Ammon's horn (tissue), 1 donor: ENCODE results near the gene ZNF24.

Experiments
- DNase-seq: peaks from one replicate; pipeline ENCODE4 v3.0.0-alpha.2; 2016; ENCODE audit warnings: low spot score

The ZNF24 gene

DNA sequence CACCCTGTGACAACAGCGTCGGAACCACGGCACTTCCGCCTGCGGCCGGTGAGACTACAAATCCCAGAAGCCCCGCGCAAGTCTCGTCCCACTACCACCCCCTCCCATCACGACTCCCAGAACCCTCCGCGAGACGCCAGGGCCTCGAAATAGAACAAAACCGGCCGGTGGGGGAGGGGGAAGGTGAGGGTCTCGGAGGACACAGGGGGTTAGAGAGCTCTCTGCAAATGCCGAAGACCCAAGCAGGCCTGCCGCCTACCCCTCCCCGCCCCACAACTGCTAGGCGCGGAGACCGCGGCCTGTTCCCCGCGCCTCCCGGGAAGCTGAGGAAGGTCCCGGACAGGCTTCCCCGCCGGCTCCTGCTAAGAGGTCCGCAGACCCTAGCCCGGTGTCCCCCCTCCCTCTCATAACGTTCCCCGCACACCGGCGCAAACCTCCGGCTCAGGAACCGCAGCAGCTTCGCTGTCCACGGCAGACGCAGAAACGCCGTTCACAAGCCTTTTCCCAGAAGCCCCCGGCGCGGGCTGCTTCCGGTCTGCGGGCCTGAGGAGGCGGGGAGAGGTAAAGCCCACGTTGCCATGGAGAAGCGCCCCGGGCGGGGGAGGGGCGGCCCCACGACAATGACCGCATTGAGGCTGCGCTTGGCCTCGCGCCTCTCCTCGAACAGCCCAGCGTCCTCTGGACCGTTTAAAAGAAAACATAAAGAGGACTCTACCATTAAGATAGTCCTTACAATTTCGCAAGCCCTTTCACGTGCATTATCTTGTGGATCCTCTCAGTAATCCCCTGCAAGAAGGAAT is at the start of gene ZNF24:
ZNF24 (minus strand) TSS at position 485 of the 800 bp plus-strand sequence. CDS start 3,770 bp downstream, outside the sequence.
- peak; percentile 96 for DNase-seq

DNA sequence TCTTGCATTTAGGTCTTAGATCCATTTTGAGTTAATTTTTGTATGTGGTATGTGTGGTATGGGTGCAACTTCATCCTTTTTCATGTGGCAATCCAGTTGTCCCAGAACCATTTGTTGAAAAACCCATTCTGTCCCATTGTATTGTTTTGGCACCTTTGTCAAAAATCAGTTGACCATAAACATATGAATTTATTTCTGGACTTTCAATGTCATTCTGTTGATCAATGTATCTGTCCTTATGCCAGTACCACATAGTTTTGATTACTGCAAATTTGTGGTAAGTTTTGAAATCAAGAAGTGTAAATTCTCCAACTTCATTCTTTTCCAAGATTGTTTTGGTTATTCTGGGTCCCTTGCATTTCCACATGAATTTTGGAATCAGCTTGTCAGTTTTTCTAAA is 49.5 kb upstream of the ZNF24 start:
- DNase-seq, result no peak

DNA sequence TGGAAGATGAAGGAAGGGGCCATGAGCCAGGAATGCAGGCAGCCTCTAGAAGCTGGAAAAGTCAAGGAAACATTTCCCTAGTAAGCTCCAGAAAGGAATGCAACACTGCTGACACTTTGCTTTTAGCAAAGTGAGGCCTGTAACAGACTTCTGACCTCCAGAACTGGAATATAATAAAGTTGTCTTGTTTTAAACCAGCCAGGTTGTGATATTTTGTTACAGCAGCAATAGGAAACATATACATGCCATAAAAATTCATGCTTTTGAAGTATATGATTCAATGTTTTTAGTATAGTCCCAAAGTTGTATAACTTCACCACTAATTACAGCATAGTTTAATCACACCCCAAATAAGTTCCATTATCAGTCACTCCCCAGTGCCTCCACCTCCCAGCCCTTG is 48.2 kb upstream of the ZNF24 start:
- DNase-seq, result no peak

DNA sequence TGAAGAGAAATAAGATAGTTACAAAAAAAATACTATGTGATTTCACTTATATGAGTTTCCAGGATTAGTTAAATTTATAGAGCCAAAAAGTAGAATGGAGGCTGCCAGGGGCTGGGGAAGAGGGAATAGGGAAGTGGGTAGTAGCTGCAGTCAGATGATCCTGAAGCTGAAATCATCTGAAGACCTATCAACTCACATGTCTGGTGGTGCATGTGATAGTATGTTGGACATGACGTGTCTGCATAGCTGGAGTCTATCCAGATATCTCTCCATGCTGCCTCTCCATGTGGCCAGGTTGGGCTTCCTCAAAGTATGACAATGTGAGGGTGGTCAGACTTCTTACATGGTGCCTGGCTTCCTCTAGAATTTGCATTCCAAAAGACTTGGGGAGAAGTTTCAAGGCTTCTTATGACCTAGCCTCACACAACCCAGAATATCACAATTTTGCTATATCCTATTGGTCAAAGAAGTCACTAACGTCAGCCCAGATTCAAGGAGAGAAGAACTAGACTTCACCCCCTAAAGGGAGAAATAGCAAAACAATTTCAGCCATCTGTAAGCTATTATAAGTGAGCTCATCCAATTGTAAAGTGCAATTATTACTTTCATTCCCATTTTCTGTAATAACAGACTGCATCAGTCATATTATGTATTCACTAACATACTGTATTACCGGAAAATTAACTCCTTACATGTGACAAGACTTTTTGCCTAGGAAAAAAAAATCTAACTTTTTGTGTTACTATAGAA is 46.9 kb upstream of the ZNF24 start:
- DNase-seq, result no peak

DNA sequence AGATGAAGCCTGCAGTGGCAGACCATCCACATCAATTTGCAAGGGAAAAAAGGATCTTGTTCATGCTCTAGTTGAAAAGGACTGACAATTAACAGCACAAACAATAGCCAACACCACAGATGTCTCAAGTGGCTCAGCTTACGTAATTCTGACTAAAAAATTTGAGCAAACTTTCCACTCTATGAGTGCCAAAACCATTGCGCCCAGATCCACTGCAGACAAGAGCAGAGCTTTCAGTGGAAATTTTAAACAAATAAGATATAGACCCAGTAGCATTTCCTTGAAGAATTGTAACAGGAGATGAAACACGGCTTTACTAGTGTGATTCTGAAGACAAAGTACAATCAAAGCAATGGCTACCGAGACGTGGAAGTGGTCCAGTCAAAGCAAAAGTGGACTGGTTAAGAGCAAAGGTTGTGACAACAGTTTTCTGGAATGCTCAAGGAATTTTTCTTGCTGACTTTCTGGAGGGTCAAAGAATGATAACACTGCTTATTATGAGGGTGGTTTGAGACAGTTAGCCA is 44.9 kb upstream of the ZNF24 start:
- DNase-seq, result peak; percentile 35

DNA sequence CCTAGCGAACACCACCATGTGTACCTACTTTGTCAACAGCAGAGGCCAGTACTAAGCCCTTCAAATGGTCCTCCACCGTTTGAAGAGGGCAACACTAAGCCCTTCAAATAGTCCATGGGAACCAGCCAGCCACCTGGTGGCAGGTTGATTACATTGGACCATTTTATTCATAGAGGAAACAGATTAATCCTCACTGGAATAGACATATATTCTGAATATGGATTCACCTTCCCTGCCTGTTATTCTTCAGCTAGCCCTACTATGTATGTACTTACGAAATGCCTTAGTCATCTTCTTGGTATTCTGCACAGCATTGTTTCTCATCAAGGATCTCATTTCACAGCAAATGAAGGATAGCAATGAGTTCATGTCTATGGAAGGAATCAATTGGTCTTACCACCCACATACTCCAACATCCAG is 42.9 kb upstream of the ZNF24 start:
- no peak for DNase-seq

DNA sequence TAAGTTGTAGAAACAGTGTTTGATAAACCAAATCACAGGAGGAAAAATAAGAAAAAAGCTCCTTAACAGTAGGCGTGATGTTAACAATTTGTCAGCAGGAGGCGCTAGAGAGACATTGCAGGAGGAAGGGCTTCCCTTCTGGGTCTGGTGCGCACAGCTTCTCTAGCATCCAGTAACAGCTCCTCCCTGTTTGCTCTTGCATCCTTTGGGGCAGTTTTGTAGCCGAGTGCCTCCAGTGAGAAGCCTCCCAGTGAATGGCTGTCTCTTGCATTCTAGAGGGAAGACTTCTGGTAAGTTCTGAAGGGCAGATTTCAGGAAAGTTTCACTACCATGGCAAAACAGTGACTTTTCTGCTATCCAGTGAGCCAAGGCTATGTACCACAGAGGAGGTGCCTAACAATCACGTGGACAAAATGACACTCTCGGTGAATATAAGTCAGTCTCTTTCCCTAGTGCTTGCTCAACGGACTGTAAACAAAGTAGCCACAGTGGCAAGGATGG is 42.4 kb upstream of the ZNF24 start:
- DNase-seq, result peak; percentile 90

DNA sequence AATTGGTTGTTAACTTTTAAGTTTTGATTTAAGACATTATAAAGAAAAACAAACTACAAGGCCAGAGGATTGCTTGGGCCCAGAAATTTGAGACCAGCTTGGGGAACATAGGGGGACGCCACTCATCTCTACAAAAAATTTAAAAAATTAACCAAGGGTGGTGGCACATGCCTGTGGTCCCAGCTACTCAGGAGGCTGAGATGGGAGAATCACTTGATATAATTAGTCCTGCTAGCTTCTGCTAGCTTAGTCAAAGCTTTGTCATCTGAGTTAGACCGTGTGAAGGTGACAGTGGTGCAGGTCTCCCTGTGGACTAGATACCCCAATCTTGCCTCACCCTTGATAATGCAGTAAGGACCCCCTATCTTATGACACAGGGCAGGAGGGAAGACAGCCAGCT is 38.9 kb upstream of the ZNF24 start:
- no peak for DNase-seq

DNA sequence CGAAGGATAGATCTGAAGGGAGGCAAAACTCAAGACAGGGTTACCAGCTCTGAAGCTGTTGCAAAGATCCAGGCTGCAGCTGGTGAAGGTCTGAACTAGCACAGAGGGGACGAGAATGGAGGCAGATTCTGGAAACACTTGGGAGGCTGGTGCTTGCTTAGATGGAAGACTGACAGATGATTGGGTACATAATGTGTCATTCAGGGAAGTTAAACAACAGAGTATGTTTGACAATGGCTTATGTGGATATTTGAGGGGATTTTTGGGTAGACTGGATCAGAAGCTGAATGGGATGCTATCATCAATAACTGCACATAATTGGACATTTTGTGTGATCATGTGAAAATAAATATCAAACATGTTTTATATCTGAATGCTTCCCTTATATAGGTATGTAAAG is 35.2 kb upstream of the ZNF24 start:
- DNase-seq, result no peak

DNA sequence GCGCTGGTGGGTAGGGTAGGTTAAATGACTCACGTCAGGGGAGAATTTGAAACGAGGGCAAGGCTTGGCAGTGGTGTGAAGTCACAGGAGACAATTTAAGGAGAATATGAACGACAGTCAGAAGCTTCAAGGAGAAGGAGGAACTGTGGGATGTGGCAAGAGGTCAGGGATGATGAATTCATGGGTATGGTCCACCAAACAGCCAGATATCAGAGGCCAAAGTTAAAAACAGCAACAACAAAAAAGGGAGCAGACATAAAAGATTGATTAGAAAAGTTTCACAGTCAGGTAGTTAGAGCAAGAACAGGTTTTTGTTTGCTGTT is 34.3 kb upstream of the ZNF24 start:
- no peak for DNase-seq

DNA sequence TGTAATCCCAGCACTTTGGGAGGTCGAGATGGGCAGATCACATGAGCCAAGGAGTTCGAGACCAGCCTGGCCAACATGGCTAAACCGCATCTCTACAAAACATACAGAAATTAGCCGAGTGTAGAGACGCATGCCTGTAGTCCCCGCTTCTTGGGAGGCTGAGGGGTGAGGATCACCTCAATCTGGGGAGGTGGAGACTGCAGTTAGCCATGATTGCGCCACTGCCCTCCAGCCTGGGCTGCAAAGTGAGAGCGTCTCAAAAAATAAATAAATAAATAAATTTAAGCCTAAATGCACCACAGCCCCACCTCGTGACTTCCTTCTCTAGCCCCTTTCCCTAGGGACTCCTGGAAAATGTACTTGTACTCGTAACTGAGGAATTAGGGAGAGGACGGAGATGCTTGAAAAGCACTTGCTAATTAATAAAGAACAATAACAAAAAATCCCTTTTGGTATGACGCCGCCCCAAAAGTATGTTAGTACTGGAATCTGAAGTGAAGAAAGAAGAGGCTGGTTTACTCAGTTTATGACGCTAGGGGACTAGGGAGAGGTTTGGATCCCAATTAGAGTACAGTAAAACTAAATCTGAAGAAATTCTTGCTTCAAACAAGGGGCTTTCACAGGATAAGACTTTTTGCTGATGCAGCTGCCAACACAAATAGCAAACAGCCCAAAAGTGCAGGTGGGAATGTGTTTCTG is 33.8 kb upstream of the ZNF24 start:
- no peak for DNase-seq

DNA sequence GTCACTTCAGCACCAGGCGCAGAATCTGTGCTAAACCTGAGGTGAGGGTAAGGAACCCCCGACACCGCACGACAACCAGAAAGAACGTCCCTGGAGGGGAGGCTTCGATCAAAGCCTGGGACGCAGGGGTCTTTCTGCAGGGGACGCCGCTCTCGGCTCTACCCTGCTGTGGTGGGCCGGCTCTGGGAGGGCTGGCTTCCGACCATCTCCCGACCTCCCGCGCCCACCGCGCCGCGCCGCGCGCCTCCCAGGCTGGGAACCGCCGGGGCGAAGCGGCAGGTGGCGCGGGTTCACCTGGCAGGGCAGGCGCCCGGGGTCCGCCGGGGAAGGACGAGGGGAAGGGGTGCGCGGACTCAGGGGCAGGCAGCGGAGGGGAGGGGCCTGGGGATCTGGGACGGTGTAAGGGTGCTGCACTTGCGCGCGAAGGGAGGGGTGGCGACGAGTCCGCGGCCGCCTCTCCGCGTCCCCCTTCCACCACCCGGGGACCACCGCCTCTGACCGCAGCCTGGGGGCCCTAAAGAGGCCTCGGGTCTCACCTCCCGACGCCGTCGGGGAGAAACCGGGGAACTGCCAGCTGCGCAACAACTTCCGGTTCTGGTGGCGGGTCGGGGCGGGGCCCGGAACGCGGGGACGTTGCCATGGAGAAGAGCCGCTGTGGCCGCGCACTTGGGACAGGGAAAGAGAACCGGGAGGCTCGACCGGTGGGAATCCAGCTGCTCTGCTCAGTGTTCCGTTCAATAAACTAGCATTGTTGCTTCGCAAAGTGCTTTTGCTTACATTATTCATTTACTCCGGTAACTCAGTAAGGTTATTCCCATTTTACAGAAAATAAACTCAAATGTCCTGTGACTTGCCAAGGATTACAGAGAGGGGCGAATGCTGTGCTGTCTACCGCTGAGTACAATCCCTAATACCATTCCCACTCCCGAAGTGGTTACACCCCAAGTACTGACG is 32.8 kb upstream of the ZNF24 start, which contains the start of gene ZNF396:
ZNF396 (minus strand) TSS at position 596 of the 954 bp plus-strand sequence. CDS start 3,045 bp downstream, outside the sequence.
- DNase-seq, result peak; percentile 75

DNA sequence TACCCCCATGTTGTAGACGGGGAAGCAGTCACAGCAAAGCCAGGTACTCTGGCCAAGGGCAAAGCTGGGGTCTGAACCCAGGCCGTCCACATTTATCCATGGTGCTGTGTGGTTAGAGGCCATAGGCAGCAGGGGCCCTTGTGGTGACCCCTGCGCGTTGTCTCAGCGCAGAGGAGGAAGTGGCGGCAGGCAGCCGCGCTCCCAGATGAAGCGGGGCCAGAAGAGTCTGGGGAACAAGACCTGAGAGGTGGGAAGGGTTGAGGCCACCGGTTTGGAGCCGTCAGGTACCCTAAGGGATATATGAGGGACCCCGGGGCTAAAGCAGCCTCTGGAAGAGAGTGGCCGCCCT is 32.1 kb upstream of the ZNF24 start:
- DNase-seq, result no peak

DNA sequence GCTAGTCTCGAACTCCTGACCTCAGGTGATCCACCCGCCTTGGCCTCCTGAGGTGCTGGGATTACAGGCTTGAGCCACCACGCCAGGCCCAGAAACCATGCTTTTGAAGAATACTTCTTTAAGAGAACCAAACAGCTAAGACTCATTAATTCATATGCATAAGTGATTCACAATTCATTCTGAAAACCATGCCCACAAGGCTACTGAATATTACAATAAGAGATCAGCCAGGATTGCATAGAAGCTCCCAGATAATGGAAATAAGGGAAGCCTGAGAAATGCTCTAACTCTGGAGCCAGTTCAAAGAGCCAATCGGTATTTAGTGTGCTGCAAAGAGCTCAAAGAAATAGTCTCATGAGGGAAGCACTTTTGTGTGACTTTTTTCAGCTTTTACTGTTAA is 30.5 kb upstream of the ZNF24 start:
- no peak for DNase-seq

DNA sequence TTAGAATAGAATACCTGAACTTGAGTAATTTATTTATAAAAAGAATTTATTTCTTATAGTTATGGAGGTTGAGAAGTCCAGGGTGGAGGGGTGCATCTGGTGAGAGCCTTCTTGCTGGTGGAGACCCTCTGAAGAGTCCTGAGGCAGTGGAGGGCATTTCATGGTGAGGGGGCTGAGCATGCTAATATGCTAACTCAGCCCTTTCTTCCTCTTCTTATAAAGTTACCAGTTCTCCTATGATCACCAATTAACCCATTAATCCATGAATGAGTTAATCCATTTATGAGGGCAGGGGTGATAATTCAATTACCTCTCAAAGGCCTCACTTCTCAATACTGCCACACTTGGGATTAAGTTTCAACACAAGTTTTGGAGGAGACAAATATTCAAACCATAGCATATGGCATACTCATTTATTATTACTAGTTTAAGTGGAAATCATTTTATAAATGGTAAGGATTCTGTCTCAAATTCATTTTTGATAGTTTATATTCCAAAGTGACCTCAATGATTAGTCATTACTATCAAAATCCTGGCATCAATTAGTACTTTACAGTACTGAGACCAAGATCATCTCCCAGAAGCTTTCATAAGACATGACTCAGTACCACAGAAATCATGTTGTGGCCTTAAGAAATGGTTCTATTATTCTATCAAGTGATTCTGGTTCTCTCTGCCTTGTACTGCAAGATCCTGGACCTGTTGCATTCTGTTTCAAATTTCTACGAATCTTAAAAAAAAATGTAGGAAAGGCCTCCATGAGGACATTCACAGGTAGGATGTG is 27.4 kb upstream of the ZNF24 start:
- no peak for DNase-seq

DNA sequence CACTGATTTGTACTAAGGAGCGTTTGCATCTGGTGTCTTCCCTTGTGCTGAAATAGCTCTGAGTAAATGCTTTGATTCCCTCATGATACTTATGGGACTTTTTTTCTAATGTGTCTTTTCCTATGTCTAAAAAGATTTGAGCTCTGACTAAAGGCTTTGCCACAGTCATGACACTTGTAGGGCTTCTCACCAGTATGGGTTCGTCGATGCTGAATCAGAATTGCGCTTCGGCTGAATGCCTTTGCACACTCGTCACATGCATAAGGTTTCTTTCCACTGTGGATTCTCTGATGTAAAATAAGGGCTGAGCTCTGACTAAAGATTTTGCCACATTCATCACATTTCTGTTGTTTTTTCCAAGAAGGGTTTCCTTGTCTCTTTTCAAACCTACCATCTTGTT is 24.9 kb upstream of the ZNF24 start:
- DNase-seq, result no peak

DNA sequence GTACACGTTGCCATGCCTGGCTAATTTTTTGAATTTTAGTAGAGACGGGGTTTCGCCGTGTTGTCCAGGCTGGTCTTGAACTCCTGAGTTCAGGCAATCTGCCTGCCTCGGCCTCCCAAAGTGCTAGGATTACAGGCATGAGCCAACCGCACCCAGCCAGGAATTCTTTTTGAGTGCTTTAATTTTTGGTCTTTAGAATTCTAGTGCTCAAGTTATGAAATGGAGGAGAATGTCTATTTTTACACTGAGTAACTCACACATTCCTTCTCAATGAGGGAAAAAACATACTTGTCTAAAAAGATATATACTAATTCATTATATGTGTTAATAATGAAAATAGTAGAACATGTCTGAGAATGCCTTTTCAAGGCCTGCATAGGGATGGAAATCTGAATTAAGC is 24.4 kb upstream of the ZNF24 start:
- no peak for DNase-seq

DNA sequence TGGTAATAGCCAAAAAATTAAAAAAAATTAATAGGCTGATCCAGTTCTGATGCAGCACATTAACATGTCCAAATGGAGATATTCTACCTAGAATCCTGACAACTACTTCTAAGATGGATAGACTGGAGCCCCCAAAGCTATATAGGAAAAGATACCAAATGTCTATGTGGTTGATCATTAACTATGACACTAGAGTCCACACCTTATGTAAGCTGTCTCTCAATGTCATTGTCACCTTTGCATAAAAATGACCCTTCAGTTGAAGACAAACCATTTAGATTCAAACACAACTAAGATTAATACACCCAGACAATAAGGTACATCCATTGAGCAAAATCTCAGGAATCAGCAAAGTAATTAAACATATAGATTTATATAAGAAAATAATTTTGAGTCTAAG is 18.3 kb upstream of the ZNF24 start:
- no peak for DNase-seq

DNA sequence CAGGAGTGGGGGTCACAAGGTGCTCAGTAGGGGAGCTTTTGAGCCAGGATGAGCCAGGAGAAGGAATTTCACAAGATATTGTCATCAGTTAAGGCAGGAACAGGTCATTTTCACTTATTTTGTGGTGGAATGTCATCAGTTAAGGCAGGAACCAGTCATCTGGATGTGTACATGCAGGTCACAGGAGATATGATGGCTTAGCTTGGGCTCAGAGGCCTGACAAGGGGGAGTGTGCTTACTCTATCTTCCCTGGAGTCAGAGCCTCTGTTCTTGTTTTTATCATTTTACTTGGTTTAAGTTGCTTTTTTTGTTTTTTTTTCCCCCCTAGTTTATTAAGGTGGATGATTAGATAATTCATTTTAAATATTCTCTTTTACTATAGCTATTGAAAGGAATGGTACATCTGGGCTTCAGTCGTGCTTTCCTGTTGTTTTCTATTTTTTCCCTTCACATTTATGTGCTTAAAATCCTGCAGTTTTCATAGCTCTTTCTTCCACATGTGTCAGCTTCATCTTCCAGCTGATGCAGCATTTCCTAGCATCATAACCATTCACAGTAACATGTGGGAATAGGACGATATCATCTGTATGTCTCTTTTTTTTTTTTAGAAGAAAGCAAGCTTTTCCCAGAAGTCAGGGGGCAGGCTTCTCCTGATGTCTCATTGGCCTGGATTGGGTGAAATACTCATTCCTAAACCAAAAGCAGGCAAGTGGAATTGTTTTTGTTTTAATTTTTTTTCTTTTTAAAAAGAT is 17.5 kb upstream of the ZNF24 start:
- DNase-seq, result no peak

DNA sequence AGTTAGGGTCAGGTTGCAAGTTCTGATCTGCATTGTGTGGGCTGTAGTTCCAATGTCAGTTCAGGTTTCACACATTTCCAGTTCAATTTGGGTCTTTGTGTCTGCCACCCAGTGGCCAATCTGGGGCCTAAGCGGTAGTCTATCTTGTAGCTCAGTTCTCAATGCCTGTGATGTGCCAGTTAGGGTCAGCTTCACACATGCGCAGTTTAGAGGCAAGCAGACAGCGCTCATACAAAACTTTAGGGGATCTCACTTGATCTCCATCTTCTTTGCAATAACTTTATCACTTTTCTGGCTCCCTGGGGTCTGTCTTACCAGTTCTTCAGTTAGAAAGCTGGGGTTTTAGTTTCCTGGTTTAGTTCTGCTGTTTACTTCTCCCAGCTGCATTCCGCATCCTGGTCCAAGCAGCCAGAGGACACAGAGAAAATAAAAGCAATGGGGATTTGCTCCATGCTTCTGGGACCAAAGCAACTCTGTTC is 11.0 kb upstream of the ZNF24 start:
- peak; percentile 97 for DNase-seq
